GM15510 (cell line): ENCODE data around the gene COL4A2.

ENCODE experiments used
- POLR2A ChIP-seq: IDR thresholded peaks from 3 replicates; pipeline ENCODE4 v1.6.1; 2011; ENCODE audit warnings: borderline replicate concordance; ENCODE audit not compliant: insufficient read length; ENCODE audit errors: extremely low read depth

COL4A2 gene

DNA sequence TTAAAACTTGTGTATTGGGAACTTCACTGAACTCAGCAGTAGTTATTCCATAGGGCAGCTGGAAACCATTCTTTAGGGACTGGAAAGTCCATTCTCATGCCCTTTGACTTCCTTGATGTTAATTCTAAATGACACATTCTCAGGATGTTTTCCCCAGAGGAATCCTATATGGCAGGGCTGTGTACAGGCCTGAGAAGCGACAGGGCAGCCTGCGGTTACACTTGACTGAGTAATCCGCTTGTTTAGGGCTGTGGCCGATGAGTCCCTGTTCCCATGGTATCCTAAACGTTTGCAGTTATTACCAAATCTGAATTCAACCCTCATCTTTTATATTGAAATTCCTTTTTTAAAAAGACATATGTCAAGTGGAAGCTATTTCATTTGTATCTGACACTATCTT lies 83.5 kb downstream of the COL4A2 start:
- TF ChIP-seq POLR2A, result no peak

DNA sequence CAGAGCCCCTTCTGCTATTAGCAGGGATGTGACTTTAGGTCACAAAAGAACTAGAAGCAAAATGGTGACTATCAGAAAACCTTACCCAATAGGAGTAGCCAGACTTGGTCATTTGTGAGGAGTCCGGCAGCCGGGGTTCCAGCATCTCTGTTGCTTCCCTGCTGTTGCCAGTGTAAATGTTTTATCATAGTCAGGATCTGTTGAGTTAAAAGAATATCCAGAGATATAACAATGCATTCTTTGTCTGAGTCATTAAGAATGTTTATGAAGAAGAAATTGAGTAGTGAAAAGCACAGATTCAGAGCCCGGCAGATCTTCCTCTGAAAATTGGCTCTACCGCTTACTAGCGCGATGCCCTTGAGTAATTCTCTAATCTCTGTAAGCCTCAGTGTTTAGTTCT lies 84.2 kb downstream of the COL4A2 start:
- no peak for TF ChIP-seq POLR2A

DNA sequence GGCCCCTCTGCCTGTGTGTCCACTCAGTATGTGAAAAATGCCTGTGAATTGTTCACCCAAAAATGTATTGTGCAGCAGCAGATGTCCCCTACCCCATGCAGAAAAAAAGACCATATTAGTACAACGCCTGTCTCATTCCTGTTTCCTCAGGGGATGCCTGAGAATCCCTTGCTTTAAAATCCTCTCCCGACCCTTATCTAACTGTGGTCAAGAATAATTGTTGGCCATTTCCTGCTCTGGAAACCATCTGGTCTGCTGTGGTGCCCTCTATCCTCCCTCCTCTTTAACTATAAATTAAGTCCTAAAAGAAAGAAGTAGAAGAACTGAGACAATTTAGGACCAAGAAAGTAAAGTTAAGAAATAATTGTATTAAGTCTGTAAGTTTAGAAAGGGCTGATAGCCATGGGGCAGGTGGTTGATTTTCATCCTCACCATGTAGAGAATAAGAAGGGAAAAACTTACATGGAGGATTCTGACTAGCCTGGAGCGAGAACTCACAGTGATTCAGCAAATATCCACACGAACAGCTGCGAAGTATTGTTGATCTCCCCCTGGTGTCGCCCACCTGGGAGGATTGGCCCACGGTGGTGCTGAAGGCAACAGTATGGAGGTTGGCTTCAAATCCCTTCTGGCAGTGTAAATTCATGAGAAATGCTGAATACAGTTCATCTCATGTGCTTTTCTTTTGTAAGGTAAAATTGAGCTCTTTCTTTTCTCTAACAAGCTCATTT lies 85.6 kb downstream of the COL4A2 start:
- TF ChIP-seq POLR2A, result no peak

GRCh38 chr13:110393761-110394160 lies 86.7 kb downstream of the COL4A2 start:
- no peak for TF ChIP-seq POLR2A

GRCh38 chr13:110394371-110394841 lies 87.3 kb downstream of the COL4A2 start:
- no peak for TF ChIP-seq POLR2A

DNA sequence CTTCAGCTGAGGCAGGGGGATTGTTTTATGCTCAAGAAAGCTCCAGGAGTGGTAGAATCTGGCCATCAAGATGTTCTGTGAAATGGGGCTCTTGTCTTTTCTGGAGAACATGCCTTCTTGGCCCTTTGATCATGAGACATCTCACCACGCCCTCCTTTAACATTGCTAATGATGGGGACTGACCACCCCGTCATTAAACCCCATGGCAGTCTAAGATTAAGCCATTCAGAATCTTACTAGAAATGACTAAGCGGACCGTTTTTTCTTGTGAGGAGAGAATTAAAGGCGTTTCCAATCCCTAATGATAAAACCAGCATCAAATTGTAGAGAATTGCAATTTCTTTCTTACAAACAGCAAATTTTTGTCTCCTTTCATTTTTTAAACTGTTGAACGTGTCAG lies 89.4 kb downstream of the COL4A2 start:
- TF ChIP-seq POLR2A, result no peak

DNA sequence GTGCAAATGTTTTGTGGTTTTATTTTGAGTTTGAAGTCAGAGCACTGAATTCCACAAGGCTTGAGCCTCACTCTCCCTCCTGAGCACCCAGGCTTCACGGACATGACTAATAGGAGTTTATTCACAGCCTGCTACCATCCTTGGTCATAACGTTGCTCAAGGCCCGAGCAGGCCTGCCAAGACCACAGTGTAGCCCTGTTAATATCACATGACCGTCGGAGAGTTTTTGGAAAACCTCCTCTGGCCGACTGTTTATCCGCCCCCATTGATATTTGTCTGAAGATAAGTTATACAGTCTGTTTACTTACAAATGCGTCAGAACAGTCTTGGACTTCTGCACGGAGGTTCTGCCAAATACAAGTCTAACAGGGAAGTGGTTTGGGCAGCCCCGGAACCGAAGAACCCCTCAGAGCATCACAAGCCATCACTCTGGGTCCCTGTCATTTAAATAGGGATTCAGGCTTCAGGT lies 89.9 kb downstream of the COL4A2 start:
- no peak for TF ChIP-seq POLR2A

DNA sequence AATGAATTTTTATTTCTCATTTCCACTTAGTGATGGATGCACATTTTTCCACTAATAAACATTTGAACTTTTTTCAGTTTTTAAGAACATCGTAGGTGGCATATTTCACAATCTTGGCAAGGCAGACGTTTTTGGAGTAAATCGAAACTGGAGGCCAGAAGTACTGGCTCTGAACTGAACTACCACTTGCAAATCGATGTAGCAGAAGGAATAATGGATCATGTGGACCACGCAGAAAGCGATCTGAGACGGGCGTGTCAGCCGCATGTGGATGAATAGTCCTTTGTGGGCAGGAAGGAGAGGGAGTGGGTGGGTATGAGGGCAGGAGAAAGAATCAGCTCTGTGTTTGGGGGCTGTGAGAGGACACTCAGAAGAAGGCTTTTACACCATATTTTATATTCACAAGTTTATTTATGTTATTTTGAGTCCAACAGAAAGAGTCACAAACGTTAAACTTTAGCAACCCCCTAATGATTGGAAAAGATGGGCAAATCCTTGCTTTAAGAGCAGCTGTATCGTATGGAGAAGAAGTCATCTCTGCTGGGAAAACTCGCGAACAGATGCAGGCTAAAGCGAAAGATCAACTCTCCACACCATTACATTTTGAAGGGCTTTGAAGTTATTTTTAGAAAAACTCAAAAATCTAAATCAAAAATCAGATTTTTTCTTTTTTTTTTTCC lies 90.5 kb downstream of the COL4A2 start:
- no peak for TF ChIP-seq POLR2A

DNA sequence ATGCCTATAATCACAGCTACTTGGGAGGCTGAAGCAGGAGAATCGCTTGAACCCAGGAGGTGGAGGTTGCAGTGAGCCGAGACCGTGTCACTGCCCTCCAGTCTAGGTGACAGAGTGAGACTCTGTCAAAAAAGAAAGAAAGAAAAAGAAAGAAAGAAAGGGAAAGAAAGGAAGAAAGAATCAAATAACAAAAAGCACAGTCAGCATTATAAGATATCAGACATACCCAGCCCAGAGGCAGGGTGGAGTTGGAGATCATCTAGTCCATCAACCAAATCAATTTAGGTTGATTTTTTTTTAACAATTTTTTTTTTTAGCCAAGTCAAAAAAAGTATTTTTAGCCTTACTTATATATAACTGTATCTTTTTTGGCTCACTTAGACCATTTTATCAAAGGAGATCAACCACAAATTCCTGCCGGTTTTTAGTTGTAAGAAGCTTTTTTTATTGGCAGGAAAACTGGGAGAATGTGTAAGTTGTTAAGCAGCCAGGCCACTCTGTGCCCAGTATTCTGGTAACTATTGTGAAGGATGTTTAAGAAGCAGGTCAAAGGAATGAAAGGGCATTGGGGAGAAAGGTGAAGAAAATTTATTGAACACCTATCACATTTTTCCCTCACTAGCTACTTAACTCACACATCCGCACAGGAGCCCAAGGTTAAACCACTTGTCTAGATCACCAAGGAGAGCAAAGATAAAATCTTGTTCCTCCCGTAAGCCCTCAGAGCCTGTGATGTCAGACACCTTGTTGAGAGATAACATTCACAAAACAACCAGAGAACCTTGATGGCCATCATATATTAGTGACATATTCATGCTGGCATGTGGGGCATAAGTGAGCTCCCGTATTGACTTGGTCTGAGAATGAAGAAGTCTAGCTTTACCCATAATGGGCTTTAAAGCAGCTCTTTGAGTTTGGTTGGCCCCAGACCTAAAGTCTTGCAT lies 91.8 kb downstream of the COL4A2 start:
- no peak for TF ChIP-seq POLR2A

GRCh38 chr13:110399801-110400200 lies 92.7 kb downstream of the COL4A2 start:
- TF ChIP-seq POLR2A, result no peak

- no peak for TF ChIP-seq POLR2A
Measured at GRCh38 chr13:110400786-110401533, 93.9 kb downstream of the COL4A2 start.

- no peak for TF ChIP-seq POLR2A
Measured at GRCh38 chr13:110402299-110403069, 95.4 kb downstream of the COL4A2 start.

DNA sequence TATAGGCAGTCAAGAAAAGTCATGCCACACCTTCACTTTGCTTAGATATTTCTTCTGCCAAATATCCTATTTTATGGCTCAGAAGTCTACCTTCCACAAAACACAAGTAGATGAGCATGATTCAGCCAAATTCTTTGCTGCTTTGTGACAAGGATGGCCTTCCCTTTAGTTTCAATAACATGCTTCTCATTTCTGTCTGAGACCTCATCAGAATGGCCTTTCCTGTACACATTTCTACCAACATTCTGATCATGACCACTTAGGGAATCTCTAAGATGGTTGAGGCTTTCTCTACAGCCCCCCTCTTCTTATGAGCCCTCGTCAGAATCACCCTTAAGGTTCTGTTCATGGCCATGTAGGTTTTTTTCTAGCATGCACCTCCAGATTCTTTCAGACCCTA lies 96.2 kb downstream of the COL4A2 start:
- no peak for TF ChIP-seq POLR2A
